ENCODE measurements around the gene AFMID.

GRCh38 chr17:78163881-78164747 lies 23.0 kb upstream of the AFMID start:
- TF ChIP-seq CTCF (IDR thresholded peaks at IDR 0.05) (no peak), POLR2A (IDR thresholded peaks at IDR 0.05) (no peak)
